Colonic mucosa (tissue), 4 donors: ENCODE results near the gene PABPC3. TPM values are rescaled to one million over a fixed set of nuclear protein-coding genes. Genes with fewer than 3 reads are reported as not detected.

Source experiments
- DNase-seq: peaks from one replicate; pipeline ENCODE4 v3.0.0-alpha.2; 2020
- H3K27ac ChIP-seq: fragments of 200-600 bp; one replicate; pipeline ENCODE4 v1.8.0; 2021
- H3K27me3 ChIP-seq: fragments of 200-600 bp; one replicate; pipeline ENCODE4 v1.8.0; 2021
- H3K36me3 ChIP-seq: fragments of 200-600 bp; one replicate; pipeline ENCODE4 v1.8.0; 2021
- H3K4me1 ChIP-seq: fragments of 200-600 bp; one replicate; pipeline ENCODE4 v1.8.0; 2021; ENCODE audit warnings: mild to moderate bottlenecking
- H3K4me3 ChIP-seq: fragments of 200-600 bp; one replicate; pipeline ENCODE4 v1.8.0; 2021
- H3K9ac ChIP-seq, 2 donors: one replicate each; pipeline ENCODE4 v1.7.0; 2013; ENCODE audit warnings: control low read depth in 2 of 2, low read depth in 2 of 2, low read length in 2 of 2
- H3K9me3 ChIP-seq: fragments of 200-600 bp; one replicate; pipeline ENCODE4 v1.8.0; 2021
- CTCF ChIP-seq: fragments of 200-600 bp; IDR thresholded peaks from one replicate; pipeline ENCODE4 v1.8.0; 2022; ENCODE audit warnings: antibody characterized with exemption, mild to moderate bottlenecking
- intact Hi-C: fragments of 100-400 bp; cut with DNase I; formaldehyde crosslinking; loops from one replicate; pipeline ENCODE4 v1.14.1; 2022
- total RNA-seq, 2 donors: library from RNA; stranded (reverse); fragmentation: NEBNext Ultra II Directional in 1 of 2; extraction: Animal tissue kit (Norgen Biotek cat#: 25700) in 1 of 2; gene quantifications; one replicate each; pipeline ENCODE4 v1.2.1, GENCODE V29; 2021
- donor health status: healthy.
- donor health status: DM: no; HTN: no; CAD: no.
- donor health status: DM: no; HTN: no; CAD: no.

The PABPC3 gene
- total RNA-seq, 2 donors from 2014 or later, result 0.35 to 0.64 TPM

DNA sequence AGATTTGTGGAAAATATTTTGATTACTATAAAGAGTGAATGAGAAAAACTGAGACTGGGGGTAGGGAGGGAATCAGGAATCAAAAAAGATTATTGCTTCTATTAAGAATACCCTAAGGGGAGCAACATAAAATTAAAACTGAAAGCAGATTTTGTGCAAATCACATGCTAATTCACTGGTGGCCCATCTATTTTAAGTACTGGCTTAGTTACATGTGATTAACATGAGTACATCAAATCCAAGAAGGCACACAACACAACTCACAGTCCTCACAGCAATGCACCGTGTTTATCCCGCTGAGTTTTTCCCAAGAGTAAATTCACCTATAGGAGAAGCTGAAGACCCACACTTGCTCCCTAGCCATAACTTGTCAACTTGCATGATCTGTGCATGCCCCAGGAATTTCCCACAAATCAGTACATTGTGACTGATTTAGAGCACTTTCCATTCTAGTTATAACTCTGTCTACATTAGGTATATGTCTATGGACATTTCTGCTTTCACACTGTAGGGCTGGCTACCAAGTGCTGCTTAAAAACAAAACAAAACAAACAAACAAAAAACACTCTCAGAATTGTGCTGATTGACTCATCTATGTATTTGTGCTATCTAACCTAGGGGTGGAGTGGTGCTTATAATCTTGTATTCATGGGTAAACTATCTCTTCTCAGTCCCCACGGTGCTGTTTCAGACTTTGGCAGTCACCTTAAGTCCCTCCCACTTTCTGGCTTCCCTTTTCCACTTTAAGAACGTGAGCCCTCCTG lies 51.9 kb downstream of the PABPC3 start:
- no peak overlapping the region for H3K4me3 ChIP-seq
- H3K9me3 ChIP-seq, result no peaks in the 10 kb centered on the region
- no peak for TF ChIP-seq CTCF
- no peaks in the 10 kb centered on the region for H3K36me3 ChIP-seq
- no peaks in the 10 kb centered on the region for H3K4me1 ChIP-seq
- H3K27ac ChIP-seq, result no peak overlapping the region
- intact Hi-C loops, result no loop called here
- no peaks in the 10 kb centered on the region for H3K27me3 ChIP-seq
- DNase-seq, result no peak
- no peak overlapping the region for H3K9ac ChIP-seq

DNA sequence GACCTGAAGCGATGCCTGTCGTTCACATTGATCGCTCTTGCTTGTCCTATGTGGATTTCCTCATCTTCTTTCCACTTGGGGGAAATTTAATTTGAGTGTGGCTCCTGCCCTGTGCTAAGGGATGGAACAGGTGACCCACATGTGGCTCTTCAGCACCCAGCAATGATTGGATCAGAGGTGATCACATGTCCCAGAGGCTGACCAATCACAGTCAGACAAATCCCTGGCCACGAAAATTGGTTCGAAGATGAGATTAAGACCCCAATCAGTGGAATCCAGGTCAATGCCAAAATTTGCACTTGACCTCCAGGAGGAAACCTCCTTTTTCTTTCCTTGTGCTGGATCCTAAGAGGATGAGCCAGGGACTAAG lies 52.5 kb downstream of the PABPC3 start:
- H3K9ac ChIP-seq, result no peak overlapping the region
- no peaks in the 10 kb centered on the region for H3K9me3 ChIP-seq
- H3K27me3 ChIP-seq, result no peaks in the 10 kb centered on the region
- H3K36me3 ChIP-seq, result no peaks in the 10 kb centered on the region
- H3K4me3 ChIP-seq, result no peak overlapping the region
- DNase-seq, result no peak
- no peak for TF ChIP-seq CTCF
- no peaks in the 10 kb centered on the region for H3K4me1 ChIP-seq
- H3K27ac ChIP-seq, result no peak overlapping the region
- intact Hi-C loops, result no loop called here

Other genes starting within 250 kb of the PABPC3 start
- gene AMER2, start 76.2 kb downstream of the PABPC3 start, total RNA-seq, result under 1 TPM in 1 of 2 donors, not detected in 1; 0.08 TPM
- gene MTMR6, start 191.4 kb downstream of the PABPC3 start, total RNA-seq, result 10 to 100 TPM; 11.0 to 16.3 TPM
- 10 to 100 TPM; 40.7 to 52.4 TPM for gene NUP58, start 205.5 kb downstream of the PABPC3 start, total RNA-seq